ENCODE measurements around the gene OR2A12. TPM values are rescaled to one million over a fixed set of nuclear protein-coding genes. Genes with fewer than 3 reads are reported as not detected.
"Not testable (repeated sequence)": the region's sequence is repeated elsewhere in the genome, so short reads cannot be mapped to it uniquely, and the experiment has no call there.

OR2A12 gene
- total and polyA plus RNA-seq, 2 of the 13 experiments (the other 11 are each of a cell fraction or from before 2014, with no cell fraction given) = 0.18 TPM; not detected in 1

DNA sequence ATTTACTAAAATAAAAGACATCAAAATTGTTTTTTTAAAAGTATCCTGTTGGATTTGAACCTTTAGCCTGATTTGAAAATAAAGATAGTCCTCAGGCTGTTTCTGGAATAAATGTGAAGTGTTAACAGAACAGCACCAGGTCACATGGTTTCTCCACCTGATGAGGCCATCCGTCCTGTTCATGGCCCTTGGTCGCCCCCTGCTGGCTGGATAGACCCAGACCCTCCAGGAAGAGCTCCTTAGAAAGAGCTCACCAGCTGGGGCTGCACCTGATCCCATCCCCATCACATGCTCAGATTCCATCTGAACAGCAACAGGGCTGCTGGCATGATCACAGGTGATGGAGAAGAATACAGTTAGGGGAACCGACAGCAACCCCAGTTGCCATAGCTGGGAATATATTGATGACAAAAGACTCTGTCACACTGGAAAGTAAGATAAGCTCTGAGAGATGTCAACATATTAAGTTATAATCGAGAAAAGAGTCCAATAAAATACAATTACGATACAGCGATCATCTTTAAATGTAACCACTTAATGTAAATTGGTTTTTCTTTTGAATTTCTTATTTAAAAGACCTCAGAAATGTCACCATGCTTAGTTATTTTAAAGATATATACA lies 41.7 kb downstream of the OR2A12 start (continued):
- TF ChIP-seq PHF8 (CRISPR knock-in tag; IDR thresholded peaks at IDR 0.05) (no peak), ZNF788 (CRISPR knock-in tag; IDR thresholded peaks at IDR 0.05; ENCODE audit: borderline replicate concordance) (no peak), ZC3H13 (CRISPR knock-in tag; IDR thresholded peaks at IDR 0.05) (no peak), ELF3 (CRISPR knock-in tag; IDR thresholded peaks at IDR 0.05) (0 out of 2 replicates have a peak, but pooled peaks have one; percentile 20), FOXC1 (CRISPR knock-in tag; IDR thresholded peaks at IDR 0.05; ENCODE audit: borderline replicate concordance) (no peak), NPAS2 (CRISPR knock-in tag; IDR thresholded peaks at IDR 0.05; ENCODE audit: borderline replicate concordance) (no peak), ZMYM3 (CRISPR knock-in tag; IDR thresholded peaks at IDR 0.05) (no peak), LCORL (IDR thresholded peaks at IDR 0.05) (no peak), LCORL (CRISPR knock-in tag; IDR thresholded peaks at IDR 0.05) (no peak), ZNF3 (CRISPR knock-in tag; IDR thresholded peaks at IDR 0.05) (no peak), ZNF260 (CRISPR knock-in tag; IDR thresholded peaks at IDR 0.05; ENCODE audit: borderline replicate concordance, low read depth) (no peak), SP1 (IDR thresholded peaks at IDR 0.05) (no peak), SP1 (CRISPR knock-in tag; IDR thresholded peaks at IDR 0.05) (no peak)
- TF ChIP-seq, protein P1, sequence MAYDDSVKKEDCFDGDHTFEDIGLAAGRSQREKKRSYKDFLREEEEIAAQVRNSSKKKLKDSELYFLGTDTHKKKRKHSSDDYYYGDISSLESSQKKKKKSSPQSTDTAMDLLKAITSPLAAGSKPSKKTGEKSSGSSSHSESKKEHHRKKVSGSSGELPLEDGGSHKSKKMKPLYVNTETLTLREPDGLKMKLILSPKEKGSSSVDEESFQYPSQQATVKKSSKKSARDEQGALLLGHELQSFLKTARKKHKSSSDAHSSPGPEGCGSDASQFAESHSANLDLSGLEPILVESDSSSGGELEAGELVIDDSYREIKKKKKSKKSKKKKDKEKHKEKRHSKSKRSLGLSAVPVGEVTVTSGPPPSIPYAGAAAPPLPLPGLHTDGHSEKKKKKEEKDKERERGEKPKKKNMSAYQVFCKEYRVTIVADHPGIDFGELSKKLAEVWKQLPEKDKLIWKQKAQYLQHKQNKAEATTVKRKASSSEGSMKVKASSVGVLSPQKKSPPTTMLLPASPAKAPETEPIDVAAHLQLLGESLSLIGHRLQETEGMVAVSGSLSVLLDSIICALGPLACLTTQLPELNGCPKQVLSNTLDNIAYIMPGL (CRISPR knock-in tag; IDR thresholded peaks at IDR 0.05; ENCODE audit: borderline replicate concordance in 1 of 2, low read depth in 1 of 2) = 0 out of 4 replicates have a peak, but pooled peaks of 1 of the 2 experiments have one; percentile 33
- TF ChIP-seq, protein P2, sequence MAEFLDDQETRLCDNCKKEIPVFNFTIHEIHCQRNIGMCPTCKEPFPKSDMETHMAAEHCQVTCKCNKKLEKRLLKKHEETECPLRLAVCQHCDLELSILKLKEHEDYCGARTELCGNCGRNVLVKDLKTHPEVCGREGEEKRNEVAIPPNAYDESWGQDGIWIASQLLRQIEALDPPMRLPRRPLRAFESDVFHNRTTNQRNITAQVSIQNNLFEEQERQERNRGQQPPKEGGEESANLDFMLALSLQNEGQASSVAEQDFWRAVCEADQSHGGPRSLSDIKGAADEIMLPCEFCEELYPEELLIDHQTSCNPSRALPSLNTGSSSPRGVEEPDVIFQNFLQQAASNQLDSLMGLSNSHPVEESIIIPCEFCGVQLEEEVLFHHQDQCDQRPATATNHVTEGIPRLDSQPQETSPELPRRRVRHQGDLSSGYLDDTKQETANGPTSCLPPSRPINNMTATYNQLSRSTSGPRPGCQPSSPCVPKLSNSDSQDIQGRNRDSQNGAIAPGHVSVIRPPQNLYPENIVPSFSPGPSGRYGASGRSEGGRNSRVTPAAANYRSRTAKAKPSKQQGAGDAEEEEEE (CRISPR knock-in tag; IDR thresholded peaks at IDR 0.05; ENCODE audit: borderline replicate concordance) = no peak

DNA sequence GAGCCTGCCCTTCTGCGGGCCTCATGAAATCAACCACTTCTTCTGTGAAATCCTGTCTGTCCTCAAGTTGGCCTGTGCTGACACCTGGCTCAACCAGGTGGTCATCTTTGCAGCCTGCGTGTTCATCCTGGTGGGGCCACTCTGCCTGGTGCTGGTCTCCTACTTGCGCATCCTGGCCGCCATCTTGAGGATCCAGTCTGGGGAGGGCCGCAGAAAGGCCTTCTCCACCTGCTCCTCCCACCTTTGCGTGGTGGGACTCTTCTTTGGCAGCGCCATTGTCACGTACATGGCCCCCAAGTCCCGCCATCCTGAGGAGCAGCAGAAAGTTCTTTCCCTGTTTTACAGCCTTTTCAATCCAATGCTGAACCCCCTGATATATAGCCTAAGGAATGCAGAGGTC lies 43.5 kb downstream of the OR2A12 start:
- BruUV-seq (replicated peaks); H3K27ac ChIP-seq (ENCODE audit: extremely low read length, insufficient read depth, low read length); CTCF ChIA-PET (ENCODE audit: low intra/inter-chr PET ratio, low total read pairs); H3K4me1 ChIP-seq (ENCODE audit: insufficient read depth, low read length); H3K9me3 ChIP-seq (ENCODE audit: low read length); H3K27me3 ChIP-seq (ENCODE audit: control insufficient read depth in 1 of 2, insufficient read depth in 2 of 2, low read length in 2 of 2); H3K9ac ChIP-seq (ENCODE audit: insufficient read depth, low read depth, low read length); H3K36me3 ChIP-seq (replicated peaks in 1 of 2; ENCODE audit: control insufficient read depth in 1 of 2, insufficient read depth in 2 of 2, low read length in 2 of 2); FAIRE-seq; intact Hi-C loops (cut with micrococcal nuclease; ENCODE audit: unreplicated experiment); H3K4me2 ChIP-seq (ENCODE audit: low read depth, low read length); H3K79me2 ChIP-seq (ENCODE audit: insufficient read depth, low read length); POLR2A ChIA-PET; H2AFZ ChIP-seq (ENCODE audit: low read length); H3K4me3 ChIP-seq (replicated peaks in 1 of 3; ENCODE audit: insufficient read depth in 1 of 3, low read depth in 2 of 3, low read length in 3 of 3); in situ Hi-C loops (cut with HindIII; ENCODE audit: extremely low pct_ligation_motif_present, low pct_unique_long_range_greater_than_20kb); DNase-seq (ENCODE audit: low spot score); H4K20me1 ChIP-seq (ENCODE audit: insufficient read depth, low read length); ATAC-seq: not testable (repeated sequence)
- 0% methylated on average over 6 of the region's 9 CpGs for WGBS (ENCODE audit: low lambda C conversion rate)
